ENCODE results near the gene RBFOX2.

GRCh38 chr22:35839841-35840301 lies 188.8 kb downstream of the RBFOX2 start:
- 0 out of 2 replicates have a peak, but pooled peaks have one; percentile 40 for TF ChIP-seq SIN3A (IDR thresholded peaks at IDR 0.05; ENCODE audit: borderline replicate concordance, insufficient read depth, low read length)
- TF ChIP-seq TAF1 (IDR thresholded peaks at IDR 0.05; ENCODE audit: borderline replicate concordance, insufficient read depth, low read length) = no peak
- no peak for TF ChIP-seq POLR2AphosphoS5 (IDR thresholded peaks at IDR 0.05; ENCODE audit: low read depth, low read length)
- TF ChIP-seq REST (IDR thresholded peaks at IDR 0.05; ENCODE audit: insufficient read depth in 1 of 2, low read depth in 2 of 2, low read length in 2 of 2) = no peak
